Measurements from ENCODE around the gene CIRBP.
"Not testable (repeated sequence)": the region's sequence is repeated elsewhere in the genome, so short reads cannot be mapped to it uniquely, and the experiment has no call there.

CIRBP gene

GRCh38 chr19:1313695-1314613, 44.8 kb downstream of the CIRBP start:
- no peaks in the 10 kb centered on the region for H3K4me1 Mint-ChIP-seq (ENCODE audit: low read depth)
- peaks cover 6% of the 10 kb centered on the region for H3K27me3 Mint-ChIP-seq (ENCODE audit: low read depth)
- H3K4me3 Mint-ChIP-seq, result no peak overlapping the region
- no peaks in the 10 kb centered on the region for H3K9me3 Mint-ChIP-seq
- no peak overlapping the region for H3K27ac Mint-ChIP-seq
- H3K36me3 Mint-ChIP-seq (ENCODE audit: low read depth), result no peaks in the 10 kb centered on the region

GRCh38 chr19:1315470-1316166, 46.5 kb downstream of the CIRBP start:
- Mint-ChIP-seq H3K27me3 (ENCODE audit: low read depth) (peaks cover 9% of the 10 kb centered on the region), H3K9me3 (no peaks in the 10 kb centered on the region), H3K4me3 (no peak overlapping the region), H3K36me3 (ENCODE audit: low read depth) (no peaks in the 10 kb centered on the region), H3K27ac (no peak overlapping the region), H3K4me1 (ENCODE audit: low read depth) (no peaks in the 10 kb centered on the region)

GRCh38 chr19:1316466-1316865, 47.3 kb downstream of the CIRBP start:
- Mint-ChIP-seq H3K9me3 (no peaks in the 10 kb centered on the region), H3K27ac (no peak overlapping the region), H3K36me3 (ENCODE audit: low read depth) (no peaks in the 10 kb centered on the region), H3K27me3 (ENCODE audit: low read depth) (peaks cover 9% of the 10 kb centered on the region), H3K4me3 (no peak overlapping the region), H3K4me1 (ENCODE audit: low read depth) (no peaks in the 10 kb centered on the region)

- H3K4me3 Mint-ChIP-seq, result no peak overlapping the region
- H3K9me3 Mint-ChIP-seq, result no peaks in the 10 kb centered on the region
- H3K4me1 Mint-ChIP-seq (ENCODE audit: low read depth), result no peaks in the 10 kb centered on the region
- H3K27ac Mint-ChIP-seq, result no peak overlapping the region
- H3K27me3 Mint-ChIP-seq (ENCODE audit: low read depth), result peaks cover 11% of the 10 kb centered on the region
- H3K36me3 Mint-ChIP-seq (ENCODE audit: low read depth), result no peaks in the 10 kb centered on the region
Observed at GRCh38 chr19:1317274-1318003, 48.3 kb downstream of the CIRBP start.

GRCh38 chr19:1318678-1319471, 49.7 kb downstream of the CIRBP start:
- H3K4me1 Mint-ChIP-seq (ENCODE audit: low read depth), result no peaks in the 10 kb centered on the region
- H3K27me3 Mint-ChIP-seq (ENCODE audit: low read depth), result peaks cover 20% of the 10 kb centered on the region
- H3K9me3 Mint-ChIP-seq, result no peaks in the 10 kb centered on the region
- no peak overlapping the region for H3K27ac Mint-ChIP-seq
- H3K36me3 Mint-ChIP-seq (ENCODE audit: low read depth), result no peaks in the 10 kb centered on the region
- no peak overlapping the region for H3K4me3 Mint-ChIP-seq

- H3K4me3 Mint-ChIP-seq, result not testable (repeated sequence)
- peaks cover 31% of the 10 kb centered on the region for H3K27me3 Mint-ChIP-seq (ENCODE audit: low read depth)
Observed at GRCh38 chr19:1320282-1320650, 51.1 kb downstream of the CIRBP start.

GRCh38 chr19:1321539-1321938, 52.4 kb downstream of the CIRBP start:
- peaks cover 38% of the 10 kb centered on the region for H3K27me3 Mint-ChIP-seq (ENCODE audit: low read depth)
- no peaks in the 10 kb centered on the region for H3K36me3 Mint-ChIP-seq (ENCODE audit: low read depth)
- H3K4me3 Mint-ChIP-seq, result no peak overlapping the region
- no peaks in the 10 kb centered on the region for H3K4me1 Mint-ChIP-seq (ENCODE audit: low read depth)
- no peak overlapping the region for H3K27ac Mint-ChIP-seq
- H3K9me3 Mint-ChIP-seq, result no peaks in the 10 kb centered on the region

More at GRCh38 chr19:1320282-1320650, 51.1 kb downstream of the CIRBP start:
- H3K9me3 Mint-ChIP-seq; H3K27ac Mint-ChIP-seq; H3K4me1 Mint-ChIP-seq (ENCODE audit: low read depth); H3K36me3 Mint-ChIP-seq (ENCODE audit: low read depth): not testable (repeated sequence)

GRCh38 chr19:1322198-1322981, 53.3 kb downstream of the CIRBP start:
- no peaks in the 10 kb centered on the region for H3K36me3 Mint-ChIP-seq (ENCODE audit: low read depth)
- H3K27ac Mint-ChIP-seq, result no peak overlapping the region
- H3K27me3 Mint-ChIP-seq (ENCODE audit: low read depth), result peaks cover 38% of the 10 kb centered on the region
- no peaks in the 10 kb centered on the region for H3K4me1 Mint-ChIP-seq (ENCODE audit: low read depth)
- H3K4me3 Mint-ChIP-seq, result no peak overlapping the region
- H3K9me3 Mint-ChIP-seq, result no peaks in the 10 kb centered on the region

GRCh38 chr19:1324249-1324805, 55.2 kb downstream of the CIRBP start:
- Mint-ChIP-seq H3K27ac (no peak overlapping the region), H3K4me1 (ENCODE audit: low read depth) (no peaks in the 10 kb centered on the region), H3K9me3 (no peaks in the 10 kb centered on the region), H3K27me3 (ENCODE audit: low read depth) (peaks cover 36% of the 10 kb centered on the region), H3K4me3 (no peak overlapping the region), H3K36me3 (ENCODE audit: low read depth) (no peaks in the 10 kb centered on the region)
